Tibial artery (tissue), 4 donors: Measurements from ENCODE around the gene PRKCD.
"Not testable (repeated sequence)": the region's sequence is repeated elsewhere in the genome, so short reads cannot be mapped to it uniquely, and the experiment has no call there.

Experiments used
- DNase-seq, 2 donors: peaks; one replicate each; pipeline ENCODE4 v3.0.0-alpha.2; 2019
- H3K27ac ChIP-seq, 2 donors: fragments of 200-600 bp; sonication (generic) in 1 of 2; 1 replicate in 1 of 2; 2 replicates in 1 of 2; pipeline ENCODE4 v1.5.1; 2018 to 2019; ENCODE audit warnings: mild to moderate bottlenecking in 1 of 2
- H3K27me3 ChIP-seq, 2 donors: fragments of 200-600 bp; sonication (generic) in 1 of 2; one replicate each; pipeline versions ENCODE4 v1.5.1 to v1.6.0; 2016 to 2019
- H3K36me3 ChIP-seq, 3 donors: fragments of 200-600 bp; sonication (generic) in 2 of 3; one replicate each; pipeline ENCODE4 v1.5.1; 2016 to 2019; ENCODE audit warnings: mild to moderate bottlenecking in 2 of 3
- H3K4me1 ChIP-seq, 4 donors: fragments of 200-600 bp; sonication (generic) in 2 of 4; 1 replicate in 3 of 4; 2 replicates in 1 of 4; pipeline ENCODE4 v1.5.1; 2016 to 2019
- H3K4me3 ChIP-seq, 2 donors: fragments of 200-600 bp; sonication (generic) in 1 of 2; 1 replicate in 1 of 2; 2 replicates in 1 of 2; pipeline ENCODE4 v1.5.1; 2018 to 2019; ENCODE audit warnings: mild to moderate bottlenecking in 2 of 2
- H3K9me3 ChIP-seq, 3 donors: fragments of 200-600 bp; sonication (generic) in 1 of 3; one replicate each; pipeline ENCODE4 v1.5.1; 2016 to 2019
- intact Hi-C: fragments of 100-400 bp; cut with DNase I; formaldehyde crosslinking; loops from one replicate; pipeline ENCODE4 v1.15.0; 2023; ENCODE audit warnings: low total_unique reads
- TF ChIP-seq, protein P1 (sequence below), 2 experiments: fragments of 200-600 bp in 1 of 2; fragments of 450-650 bp in 1 of 2; IDR thresholded peaks; one replicate each; pipeline ENCODE4 v1.5.1; 2017 to 2019; ENCODE audit warnings: antibody characterized with exemption in 2 of 2, mild to moderate bottlenecking in 1 of 2, moderate library complexity in 1 of 2

Gene PRKCD

GRCh38 chr3:53150247-53151085 lies 10.5 kb upstream of the PRKCD start:
- H3K27ac ChIP-seq = no peak overlapping the region
- peak in 1 of 2 donors; percentile 43 for DNase-seq
- H3K4me3 ChIP-seq = no peak overlapping the region
- TF ChIP-seq, protein P1, sequence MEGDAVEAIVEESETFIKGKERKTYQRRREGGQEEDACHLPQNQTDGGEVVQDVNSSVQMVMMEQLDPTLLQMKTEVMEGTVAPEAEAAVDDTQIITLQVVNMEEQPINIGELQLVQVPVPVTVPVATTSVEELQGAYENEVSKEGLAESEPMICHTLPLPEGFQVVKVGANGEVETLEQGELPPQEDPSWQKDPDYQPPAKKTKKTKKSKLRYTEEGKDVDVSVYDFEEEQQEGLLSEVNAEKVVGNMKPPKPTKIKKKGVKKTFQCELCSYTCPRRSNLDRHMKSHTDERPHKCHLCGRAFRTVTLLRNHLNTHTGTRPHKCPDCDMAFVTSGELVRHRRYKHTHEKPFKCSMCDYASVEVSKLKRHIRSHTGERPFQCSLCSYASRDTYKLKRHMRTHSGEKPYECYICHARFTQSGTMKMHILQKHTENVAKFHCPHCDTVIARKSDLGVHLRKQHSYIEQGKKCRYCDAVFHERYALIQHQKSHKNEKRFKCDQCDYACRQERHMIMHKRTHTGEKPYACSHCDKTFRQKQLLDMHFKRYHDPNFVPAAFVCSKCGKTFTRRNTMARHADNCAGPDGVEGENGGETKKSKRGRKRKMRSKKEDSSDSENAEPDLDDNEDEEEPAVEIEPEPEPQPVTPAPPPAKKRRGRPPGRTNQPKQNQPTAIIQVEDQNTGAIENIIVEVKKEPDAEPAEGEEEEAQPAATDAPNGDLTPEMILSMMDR (IDR thresholded peaks at IDR 0.05) = no peak
- intact Hi-C loops = no loop called here
- H3K4me1 ChIP-seq = peaks cover 0 to 38% (median 20%) of the 10 kb centered on the region in 4 donors
- H3K36me3 ChIP-seq = no peaks in the 10 kb centered on the region
- H3K27me3 ChIP-seq = no peaks in the 10 kb centered on the region
- H3K9me3 ChIP-seq = no peaks in the 10 kb centered on the region

GRCh38 chr3:53151086-53151438 lies 9.9 kb upstream of the PRKCD start:
- H3K36me3 ChIP-seq, DNase-seq, H3K9me3 ChIP-seq, H3K27me3 ChIP-seq, H3K4me3 ChIP-seq, H3K27ac ChIP-seq, intact Hi-C loops: not testable (repeated sequence)
- peaks cover 0 to 44% (median 23%) of the 10 kb centered on the region in 4 donors for H3K4me1 ChIP-seq

DNA sequence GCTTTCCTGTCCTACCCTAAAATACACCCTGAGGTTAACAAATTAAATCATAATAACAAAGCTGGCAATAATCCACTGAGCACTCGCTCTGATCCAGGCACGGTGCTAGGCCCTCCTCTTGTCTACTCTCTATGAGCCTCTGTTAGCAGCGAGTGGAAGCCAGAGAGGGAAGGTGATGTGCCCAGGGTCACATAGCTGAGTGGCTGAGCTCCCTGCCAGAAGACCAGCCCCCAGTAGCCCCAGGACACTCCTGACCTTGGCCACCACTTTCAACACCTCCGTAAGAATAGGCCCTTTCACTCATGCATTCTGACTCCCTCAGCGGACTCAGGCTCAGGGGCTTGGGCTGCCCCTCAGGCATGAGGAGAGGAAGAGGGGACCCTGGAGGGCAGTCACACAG lies 9.5 kb upstream of the PRKCD start:
- TF ChIP-seq, protein P1 (IDR thresholded peaks at IDR 0.05) = no peak
- Histone ChIP-seq H3K4me3 (no peak overlapping the region), H3K27me3 (no peaks in the 10 kb centered on the region), H3K9me3 (no peaks in the 10 kb centered on the region), H3K27ac (no peak overlapping the region), H3K4me1 (peaks cover 0 to 48% (median 25%) of the 10 kb centered on the region in 4 donors), H3K36me3 (no peaks in the 10 kb centered on the region)
- intact Hi-C loops = no loop called here
- DNase-seq = no peak

DNA sequence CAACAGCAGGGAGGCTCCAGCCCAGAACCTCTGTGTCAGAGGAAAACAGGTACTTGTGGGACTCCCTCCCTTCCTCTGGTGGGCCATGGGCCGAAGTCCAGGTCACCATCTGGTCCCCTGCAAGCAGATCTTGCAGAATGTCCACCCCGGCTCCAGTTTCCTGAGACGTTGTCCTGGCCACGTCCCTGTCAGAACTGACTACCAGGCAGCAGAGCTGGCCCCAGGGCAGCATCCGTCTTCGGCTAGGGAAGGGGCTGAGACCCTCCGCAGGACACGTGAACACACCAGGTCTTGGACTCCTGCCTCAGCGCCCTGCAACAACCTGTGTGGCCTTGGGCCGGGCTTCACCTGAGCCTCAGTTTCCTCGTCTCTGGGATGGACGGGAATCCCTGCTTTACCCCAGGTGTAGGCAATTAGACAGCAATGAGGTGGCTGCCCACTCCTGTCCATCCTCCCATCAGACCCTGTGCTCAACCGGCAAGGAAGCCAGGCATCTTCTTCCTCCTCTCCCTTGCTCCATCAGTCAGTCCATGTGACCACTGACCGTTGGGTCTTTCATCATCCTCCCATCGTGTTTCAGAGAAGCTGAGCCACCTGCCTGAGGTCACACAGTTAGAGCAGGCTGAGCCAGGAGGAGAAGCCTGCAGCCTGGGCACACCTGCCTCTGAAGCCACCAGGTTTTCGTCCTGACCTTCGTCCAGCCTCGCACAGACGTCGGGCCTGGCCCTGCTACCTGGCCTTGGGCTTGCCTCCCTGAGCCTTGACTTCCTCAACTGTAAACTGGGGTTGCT lies 8.9 kb upstream of the PRKCD start:
- H3K27ac ChIP-seq = no peak overlapping the region
- H3K36me3 ChIP-seq = no peaks in the 10 kb centered on the region
- peaks cover 0 to 52% (median 27%) of the 10 kb centered on the region in 4 donors for H3K4me1 ChIP-seq
- no peaks in the 10 kb centered on the region for H3K9me3 ChIP-seq
- TF ChIP-seq, protein P1 (IDR thresholded peaks at IDR 0.05) = no peak
- no peak overlapping the region for H3K4me3 ChIP-seq
- intact Hi-C loops = no loop called here
- no peak for DNase-seq
- no peaks in the 10 kb centered on the region for H3K27me3 ChIP-seq

GRCh38 chr3:53153264-53153823 lies 7.7 kb upstream of the PRKCD start:
- no peak for DNase-seq
- no peaks in the 10 kb centered on the region for H3K36me3 ChIP-seq
- TF ChIP-seq, protein P1 (IDR thresholded peaks at IDR 0.05) = no peak
- H3K27ac ChIP-seq = no peak overlapping the region
- H3K27me3 ChIP-seq = no peaks in the 10 kb centered on the region
- H3K4me1 ChIP-seq = peaks cover 0 to 53% (median 27%) of the 10 kb centered on the region in 4 donors
- H3K4me3 ChIP-seq = no peak overlapping the region
- no peaks in the 10 kb centered on the region for H3K9me3 ChIP-seq
- intact Hi-C loops = no loop called here

- Histone ChIP-seq H3K4me3 (no peak overlapping the region), H3K9me3 (no peaks in the 10 kb centered on the region), H3K27ac (no peak overlapping the region), H3K36me3 (no peaks in the 10 kb centered on the region), H3K27me3 (no peaks in the 10 kb centered on the region), H3K4me1 (peaks cover 0 to 60% (median 29%) of the 10 kb centered on the region in 4 donors)
- no peak for DNase-seq
- TF ChIP-seq, protein P1 (IDR thresholded peaks at IDR 0.05) = no peak
- intact Hi-C loops = no loop called here
These were observed 7.0 kb upstream of the PRKCD start for GRCh38 chr3:53153980-53154379.
